ENCODE data around the gene SH3PXD2A. TPM values are rescaled to one million over a fixed set of nuclear protein-coding genes. Genes with fewer than 3 reads are reported as not detected.
A peak's percentile ranks its signal among the peaks of the same experiment; 100 is the strongest.

Gene SH3PXD2A
- total RNA-seq, 1 experiment from 2014 or later = 54.9 TPM

GRCh38 chr10:103888113-103888841, 32.9 kb upstream of the SH3PXD2A start:
- TF ChIP-seq EZH2 (IDR thresholded peaks at IDR 0.05; ENCODE audit: borderline replicate concordance, low read depth, low read length, poor library complexity, severe bottlenecking) (no peak), CTCF (conservative IDR thresholded peaks at IDR 0.05; ENCODE audit: low read depth, low read length) (peak; percentile 87)
- ChIA-PET POLR2A (ENCODE audit: low non-redundant PET) (no interaction called here), CTCF (interaction anchor here (0.5 to 1.4 kb wide), 10 partner anchors 11 to 1067 kb away, joined by 3 to 18 read pairs (median 5); partner anchors contain the start of gene SFR1)
- no TSS peak for BruUV-seq (replicated peaks)
- no peaks in the 10 kb centered on the region for H3K9me3 ChIP-seq (ENCODE audit: low read depth, low read length, poor library complexity, severe bottlenecking)
- no peaks in the 10 kb centered on the region for H3K4me1 ChIP-seq (ENCODE audit: insufficient read depth, low read length, poor library complexity, severe bottlenecking)
- no peak overlapping the region for H3K27ac ChIP-seq (ENCODE audit: low read depth, low read length, poor library complexity, severe bottlenecking)
- H3K36me3 ChIP-seq (ENCODE audit: insufficient read depth, low read length, poor library complexity, severe bottlenecking) = no peaks in the 10 kb centered on the region
- H3K27me3 ChIP-seq (replicated peaks; ENCODE audit: insufficient read depth, low read depth, low read length, poor library complexity) = no peaks in the 10 kb centered on the region
- intact Hi-C loops (cut with micrococcal nuclease; ENCODE audit: unreplicated experiment) = loop anchor here (1.0 to 5.0 kb wide), 4 partner anchors 139 to 379 kb away; partner anchors contain the start of gene GSTO2
- DNase-seq (ENCODE audit: low spot score) = peak; percentile 73
- no peak overlapping the region for H3K4me3 ChIP-seq (ENCODE audit: low read depth, low read length, poor library complexity, severe bottlenecking)

- Histone ChIP-seq H3K4me3 (ENCODE audit: low read depth, low read length, poor library complexity, severe bottlenecking) (no peak overlapping the region), H3K36me3 (ENCODE audit: insufficient read depth, low read length, poor library complexity, severe bottlenecking) (no peaks in the 10 kb centered on the region), H3K27ac (ENCODE audit: low read depth, low read length, poor library complexity, severe bottlenecking) (no peak overlapping the region), H3K27me3 (replicated peaks; ENCODE audit: insufficient read depth, low read depth, low read length, poor library complexity) (no peaks in the 10 kb centered on the region), H3K9me3 (ENCODE audit: low read depth, low read length, poor library complexity, severe bottlenecking) (no peaks in the 10 kb centered on the region), H3K4me1 (ENCODE audit: insufficient read depth, low read length, poor library complexity, severe bottlenecking) (no peaks in the 10 kb centered on the region)
- ChIA-PET CTCF (interaction anchor here (0.6 to 1.2 kb wide), 2 partner anchors 173 to 382 kb away, joined by 4 to 8 read pairs; no protein-coding TSS in a partner anchor), POLR2A (ENCODE audit: low non-redundant PET) (no interaction called here)
- no peak for TF ChIP-seq EZH2 (IDR thresholded peaks at IDR 0.05; ENCODE audit: borderline replicate concordance, low read depth, low read length, poor library complexity, severe bottlenecking)
- TF ChIP-seq CTCF (conservative IDR thresholded peaks at IDR 0.05; ENCODE audit: low read depth, low read length) = no peak
- DNase-seq (ENCODE audit: low spot score) = no peak
- intact Hi-C loops (cut with micrococcal nuclease; ENCODE audit: unreplicated experiment) = loop anchor here (2.0 to 5.0 kb wide), 3 partner anchors 142 to 382 kb away; partner anchors contain the start of gene GSTO2
- no TSS peak for BruUV-seq (replicated peaks)
These were observed 30.2 kb upstream of the SH3PXD2A start for GRCh38 chr10:103885617-103886016.

GRCh38 chr10:103884681-103885139, 29.3 kb upstream of the SH3PXD2A start:
- Histone ChIP-seq H3K27ac (ENCODE audit: low read depth, low read length, poor library complexity, severe bottlenecking) (no peak overlapping the region), H3K4me3 (ENCODE audit: low read depth, low read length, poor library complexity, severe bottlenecking) (no peak overlapping the region), H3K27me3 (replicated peaks; ENCODE audit: insufficient read depth, low read depth, low read length, poor library complexity) (no peaks in the 10 kb centered on the region), H3K9me3 (ENCODE audit: low read depth, low read length, poor library complexity, severe bottlenecking) (no peaks in the 10 kb centered on the region), H3K4me1 (ENCODE audit: insufficient read depth, low read length, poor library complexity, severe bottlenecking) (no peaks in the 10 kb centered on the region), H3K36me3 (ENCODE audit: insufficient read depth, low read length, poor library complexity, severe bottlenecking) (no peaks in the 10 kb centered on the region)
- DNase-seq (ENCODE audit: low spot score) = peak; percentile 74
- intact Hi-C loops (cut with micrococcal nuclease; ENCODE audit: unreplicated experiment) = loop anchor here (1.0 to 5.0 kb wide), 4 partner anchors 143 to 383 kb away; partner anchors contain the start of gene GSTO2
- TF ChIP-seq CTCF (conservative IDR thresholded peaks at IDR 0.05; ENCODE audit: low read depth, low read length) (peak; percentile 83), EZH2 (IDR thresholded peaks at IDR 0.05; ENCODE audit: borderline replicate concordance, low read depth, low read length, poor library complexity, severe bottlenecking) (no peak)
- POLR2A ChIA-PET (ENCODE audit: low non-redundant PET) = no interaction called here
- no TSS peak for BruUV-seq (replicated peaks)
- CTCF ChIA-PET = interaction anchor here (1.2 kb wide), 1 partner anchor 172 kb away, joined by 4 read pairs; no protein-coding TSS in a partner anchor
